SK-N-MC (cell line): ENCODE data around the gene MR1.

ENCODE experiments used
- EZH2 ChIP-seq: fragments of 200-600 bp; sonication (generic); IDR thresholded peaks from one replicate; pipeline ENCODE4 v1.6.1; 2017; ENCODE audit warnings: antibody characterized with exemption
- FOXP2 ChIP-seq: optimal IDR thresholded peaks from 2 replicates; pipeline ENCODE3; 2011; ENCODE audit warnings: mild to moderate bottlenecking, moderate library complexity; ENCODE audit not compliant: insufficient read depth; ENCODE audit errors: extremely low read length, control extremely low read depth
- POLR2AphosphoS5 ChIP-seq: IDR thresholded peaks from 2 replicates; pipeline ENCODE4 v1.6.1; 2012; ENCODE audit warnings: mild to moderate bottlenecking, low read depth, low read length, borderline replicate concordance

- no peak for TF ChIP-seq POLR2AphosphoS5
- no peak for TF ChIP-seq EZH2
- no peak for TF ChIP-seq FOXP2
Measured at GRCh38 chr1:181064702-181065101, 30.9 kb downstream of the MR1 start.
